HCT116 (cell line): ENCODE data around the gene EFCAB5. TPM values are rescaled to one million over a fixed set of nuclear protein-coding genes. Genes with fewer than 3 reads are reported as not detected.

Experiments
- ATAC-seq: fragments of 200-7000 bp; cut with Tn5 transposase; 2 replicates; pipeline ENCODE4 v1.9.1; 2020; ENCODE audit warnings: mild to moderate bottlenecking, moderate library complexity
- BruUV-seq: library from RNA; stranded (reverse); fragments of 400-500 nt; replicated peaks from 2 replicates; lab custom pipeline; 2021; lab: Mats Ljungman, UMichigan
- CTCF ChIA-PET: fragments of 300-600 bp; sonication (Branson Sonifier 250); formaldehyde crosslinking; loops from one replicate; lab custom pipeline; 2021; ENCODE audit warnings: antibody characterized with exemption; lab: Charles Lee
- POLR2A ChIA-PET: fragments of 300-600, 350-600 bp; sonication (Branson Sonifier 250); formaldehyde crosslinking; loops from one replicate; lab custom pipeline; 2021; ENCODE audit warnings: antibody characterized with exemption; lab: Charles Lee
- RAD21 ChIA-PET, 2 experiments: fragments of 300-600 bp; sonication (Branson Sonifier 250); formaldehyde crosslinking; loops; one replicate each; lab custom pipeline; 2023; ENCODE audit warnings: low total read pairs in 2 of 2; ENCODE audit not compliant: uncharacterized antibody in 2 of 2, unreplicated experiment in 2 of 2, low non-redundant PET in 1 of 2; lab: Charles Lee
- DNase-seq: peaks from one replicate; pipeline ENCODE4 v3.0.0-alpha.2; 2010; ENCODE audit warnings: low read depth, low spot score
- H2AFZ ChIP-seq: fragments of 200-600 bp; shearing (Covaris generic), sonication (generic); 2 replicates; pipeline ENCODE4 v1.6.1; 2017; ENCODE audit warnings: low read depth, mixed run types, mixed read lengths, antibody characterized with exemption, low read length; ENCODE audit not compliant: poor library complexity, severe bottlenecking
- H3K27ac ChIP-seq: 2 replicates; pipeline ENCODE4 v1.5.1; 2012; ENCODE audit warnings: low read depth, low read length
- H3K27me3 ChIP-seq: fragments of 200-600 bp; sonication (generic); 2 replicates; pipeline ENCODE4 v1.6.1; 2016; ENCODE audit warnings: mixed run types, low read length, mixed read lengths; ENCODE audit not compliant: insufficient read depth
- H3K36me3 ChIP-seq, 2 experiments: fragments of 200-500 bp in 1 of 2; fragments of 200-600 bp in 1 of 2; sonication (Bioruptor generic) in 1 of 2; sonication (generic) in 1 of 2; 2 replicates each; pipeline versions ENCODE4 v1.5.1 to v1.6.1; 2014 to 2016; ENCODE audit warnings: low read length in 2 of 2, inconsistent platforms in 1 of 2, mixed read lengths in 1 of 2, mixed run types in 1 of 2; ENCODE audit not compliant: insufficient read depth in 2 of 2, control insufficient read depth in 1 of 2
- H3K4me1 ChIP-seq, 2 experiments: fragments of 200-600 bp in 1 of 2; sonication (generic) in 1 of 2; 2 replicates each; pipeline versions ENCODE4 v1.5.1 to v1.6.1; 2012 to 2017; ENCODE audit warnings: low read length in 2 of 2, inconsistent platforms in 1 of 2, mild to moderate bottlenecking in 1 of 2, mixed read lengths in 1 of 2, mixed run types in 1 of 2, moderate library complexity in 1 of 2; ENCODE audit not compliant: insufficient read depth in 2 of 2, control insufficient read depth in 1 of 2
- H3K4me2 ChIP-seq: fragments of 200-600 bp; sonication (generic); 2 replicates; pipeline ENCODE4 v1.6.1; 2017; ENCODE audit warnings: mixed run types, low read length, mixed read lengths
- H3K4me3 ChIP-seq, 2 experiments: fragments of 200-600 bp in 1 of 2; sonication (generic) in 1 of 2; replicated peaks in 1 of 2; 2 replicates each; pipeline ENCODE4 v1.5.1; 2011 to 2016; ENCODE audit warnings: low read length in 2 of 2, control low read depth in 1 of 2, low read depth in 1 of 2, mild to moderate bottlenecking in 1 of 2, mixed read lengths in 1 of 2, mixed run types in 1 of 2
- H3K79me2 ChIP-seq: fragments of 200-600 bp; sonication (generic); 2 replicates; pipeline ENCODE4 v1.6.1; 2017; ENCODE audit warnings: mild to moderate bottlenecking, mixed run types, low read length, moderate library complexity, mixed read lengths; ENCODE audit not compliant: insufficient read depth
- H3K9ac ChIP-seq: fragments of 200-600 bp; sonication (generic); 2 replicates; pipeline ENCODE4 v1.6.1; 2016; ENCODE audit warnings: low read length, mixed read lengths
- H3K9me2 ChIP-seq: fragments of 200-600 bp; sonication (generic), shearing (Covaris generic); 2 replicates; pipeline ENCODE4 v1.6.1; 2017; ENCODE audit warnings: mixed run types, mild to moderate bottlenecking, moderate library complexity; ENCODE audit not compliant: insufficient read depth
- H3K9me3 ChIP-seq, 2 experiments: fragments of 200-500 bp in 1 of 2; fragments of 200-600 bp in 1 of 2; sonication (Bioruptor generic) in 1 of 2; sonication (generic) in 1 of 2; 2 replicates each; pipeline ENCODE4 v1.6.1; 2014 to 2017; ENCODE audit warnings: low read length in 2 of 2, mixed read lengths in 2 of 2, inconsistent platforms in 1 of 2, low read depth in 1 of 2, mild to moderate bottlenecking in 1 of 2, mixed run types in 1 of 2, moderate library complexity in 1 of 2; ENCODE audit not compliant: control insufficient read depth in 1 of 2, insufficient read depth in 1 of 2
- H4K20me1 ChIP-seq: fragments of 200-600 bp; sonication (generic), shearing (Covaris generic); 2 replicates; pipeline ENCODE4 v1.6.1; 2017; ENCODE audit warnings: mixed run types, mild to moderate bottlenecking, moderate library complexity; ENCODE audit not compliant: insufficient read depth
- EGR1 ChIP-seq: IDR thresholded peaks from 2 replicates; pipeline ENCODE4 v1.6.1; 2012; ENCODE audit warnings: low read depth
- ELF1 ChIP-seq: IDR thresholded peaks from 2 replicates; pipeline ENCODE4 v1.6.1; 2012; ENCODE audit warnings: low read depth, borderline replicate concordance
- EZH2 ChIP-seq: fragments of 200-600 bp; sonication (generic); IDR thresholded peaks from 2 replicates; pipeline ENCODE4 v1.6.1; 2017; ENCODE audit warnings: antibody characterized with exemption, mixed run types
- POLR2A ChIP-seq: IDR thresholded peaks from 2 replicates; pipeline ENCODE4 v1.7.0; 2011; ENCODE audit warnings: borderline replicate concordance; ENCODE audit not compliant: insufficient read depth, insufficient read length; ENCODE audit errors: extremely low read depth
- POLR2AphosphoS5 ChIP-seq: IDR thresholded peaks from 2 replicates; pipeline ENCODE4 v1.6.1; 2011; ENCODE audit warnings: mild to moderate bottlenecking, low read depth, low read length, moderate library complexity
- SIN3A ChIP-seq: IDR thresholded peaks from 2 replicates; pipeline ENCODE4 v1.6.1; 2012; ENCODE audit warnings: low read depth
- YY1 ChIP-seq: IDR thresholded peaks from 2 replicates; pipeline ENCODE4 v1.6.1; 2011; ENCODE audit warnings: low read length, low read depth, moderate library complexity, mild to moderate bottlenecking; ENCODE audit not compliant: insufficient replicate concordance; ENCODE audit errors: extremely low read depth
- ZFX ChIP-seq: fragments of 450-650 bp; IDR thresholded peaks from 2 replicates; pipeline ENCODE4 v1.6.1; 2017
- ZNF274 ChIP-seq: fragments of 200-500 bp; sonication (Bioruptor generic); IDR thresholded peaks from 2 replicates; pipeline ENCODE4 v1.6.1; 2014; ENCODE audit warnings: mild to moderate bottlenecking, low read depth, low read length, inconsistent platforms
- intact Hi-C: fragments of 100-400 bp; cut with micrococcal nuclease; formaldehyde crosslinking; loops from 2 replicates; pipeline ENCODE4 v1.10.0; 2022
- total RNA-seq: library from RNA; stranded (reverse); gene quantifications from one replicate; pipeline ENCODE4 v1.2.1, GENCODE V29; 2021; ENCODE audit not compliant: unreplicated experiment
- TF ChIP-seq, protein P1 (sequence below), 3 experiments: fragments of 200-600 bp in 1 of 3; sonication (generic) in 1 of 3; IDR thresholded peaks in 2 of 3; conservative IDR thresholded peaks in 1 of 3; 2 replicates each; pipeline ENCODE4 v1.5.1; 2012 to 2017; ENCODE audit warnings: low read depth in 2 of 3, low read length in 2 of 3, antibody characterized with exemption in 1 of 3, borderline replicate concordance in 1 of 3, control low read depth in 1 of 3, mild to moderate bottlenecking in 1 of 3, mixed read lengths in 1 of 3, mixed run types in 1 of 3, moderate library complexity in 1 of 3; ENCODE audit not compliant: insufficient read depth in 1 of 3
- TF ChIP-seq, protein P2 (sequence below): IDR thresholded peaks from 2 replicates; pipeline ENCODE4 v1.6.1; 2011; ENCODE audit warnings: mild to moderate bottlenecking, low read length, moderate library complexity; ENCODE audit not compliant: insufficient replicate concordance; ENCODE audit errors: extremely low read depth
- TF ChIP-seq, protein P3 (sequence below): IDR thresholded peaks from 2 replicates; pipeline ENCODE4 v1.6.1; 2012; ENCODE audit warnings: low read depth

The EFCAB5 gene
- total RNA-seq, 1 experiment from 2014 or later, result 0.17 TPM

DNA sequence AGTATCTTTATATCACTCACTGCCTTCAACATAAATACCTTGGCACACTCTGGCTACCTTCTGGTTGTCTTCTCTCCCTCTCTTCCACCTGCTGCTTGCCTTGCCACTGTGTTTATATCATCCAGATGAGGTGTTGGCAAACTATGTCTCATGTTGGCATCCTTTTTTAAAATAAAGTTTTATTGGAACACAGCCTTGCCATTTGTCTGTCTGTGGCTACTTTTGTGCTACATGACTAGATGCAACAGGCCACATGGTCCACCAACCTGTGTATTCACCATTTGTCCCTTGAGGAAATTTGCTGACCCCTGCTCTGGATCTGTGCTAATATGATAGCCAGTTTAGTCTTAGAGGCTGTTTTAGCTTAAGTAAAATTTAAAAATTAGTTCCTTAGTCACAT lies 212.0 kb downstream of the EFCAB5 start (continued):
- TF ChIP-seq ZNF274 (no peak), YY1 (no peak), POLR2A (no peak), POLR2AphosphoS5 (no peak), EGR1 (no peak), ELF1 (no peak), SIN3A (no peak)
- TF ChIP-seq, protein P1, sequence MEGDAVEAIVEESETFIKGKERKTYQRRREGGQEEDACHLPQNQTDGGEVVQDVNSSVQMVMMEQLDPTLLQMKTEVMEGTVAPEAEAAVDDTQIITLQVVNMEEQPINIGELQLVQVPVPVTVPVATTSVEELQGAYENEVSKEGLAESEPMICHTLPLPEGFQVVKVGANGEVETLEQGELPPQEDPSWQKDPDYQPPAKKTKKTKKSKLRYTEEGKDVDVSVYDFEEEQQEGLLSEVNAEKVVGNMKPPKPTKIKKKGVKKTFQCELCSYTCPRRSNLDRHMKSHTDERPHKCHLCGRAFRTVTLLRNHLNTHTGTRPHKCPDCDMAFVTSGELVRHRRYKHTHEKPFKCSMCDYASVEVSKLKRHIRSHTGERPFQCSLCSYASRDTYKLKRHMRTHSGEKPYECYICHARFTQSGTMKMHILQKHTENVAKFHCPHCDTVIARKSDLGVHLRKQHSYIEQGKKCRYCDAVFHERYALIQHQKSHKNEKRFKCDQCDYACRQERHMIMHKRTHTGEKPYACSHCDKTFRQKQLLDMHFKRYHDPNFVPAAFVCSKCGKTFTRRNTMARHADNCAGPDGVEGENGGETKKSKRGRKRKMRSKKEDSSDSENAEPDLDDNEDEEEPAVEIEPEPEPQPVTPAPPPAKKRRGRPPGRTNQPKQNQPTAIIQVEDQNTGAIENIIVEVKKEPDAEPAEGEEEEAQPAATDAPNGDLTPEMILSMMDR (IDR thresholded peaks at IDR 0.05 in 2 of 3, conservative IDR thresholded peaks at IDR 0.05 in 1 of 3; ENCODE audit: borderline replicate concordance in 1 of 3, insufficient read depth in 1 of 3, low read depth in 2 of 3, low read length in 2 of 3), result no peak

DNA sequence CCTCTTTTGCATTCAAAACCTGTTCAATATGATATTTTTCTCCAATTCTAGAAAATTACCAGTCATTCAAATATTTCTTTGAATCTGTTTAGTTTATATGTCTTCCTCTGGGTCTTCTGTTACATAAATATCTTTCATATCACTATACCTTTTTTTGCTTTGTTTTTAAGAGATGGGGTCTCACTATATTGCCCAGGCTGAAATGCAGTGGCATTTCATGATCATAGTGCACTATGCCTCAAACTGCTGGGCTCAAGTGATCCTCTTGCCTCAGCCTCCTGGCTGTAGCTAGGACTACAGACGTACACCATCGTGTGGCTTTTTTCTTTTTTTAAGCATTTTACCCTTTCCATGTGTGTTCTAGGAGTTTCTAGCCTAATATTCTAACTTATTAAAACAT lies 214.0 kb downstream of the EFCAB5 start:
- H3K79me2 ChIP-seq, result peaks cover 100% of the 10 kb centered on the region
- intact Hi-C loops, result no loop called here
- no peaks in the 10 kb centered on the region for H3K9me3 ChIP-seq
- peaks cover 7% of the 10 kb centered on the region for H4K20me1 ChIP-seq
- no peaks in the 10 kb centered on the region for H3K4me1 ChIP-seq
- no peak overlapping the region for H2AFZ ChIP-seq
- H3K36me3 ChIP-seq, result peaks cover 6 to 17% of the 10 kb centered on the region in 2 experiments; a peak in 1 of 4 replicates
- no peaks in the 10 kb centered on the region for H3K9me2 ChIP-seq
- no peak overlapping the region for H3K4me2 ChIP-seq
- H3K9ac ChIP-seq, result no peak overlapping the region
- POLR2A ChIA-PET, result no interaction called here
- TF ChIP-seq YY1 (no peak), POLR2A (no peak), EGR1 (no peak), SIN3A (no peak), ZFX (no peak), POLR2AphosphoS5 (no peak), EZH2 (no peak)
- TF ChIP-seq, protein P2, sequence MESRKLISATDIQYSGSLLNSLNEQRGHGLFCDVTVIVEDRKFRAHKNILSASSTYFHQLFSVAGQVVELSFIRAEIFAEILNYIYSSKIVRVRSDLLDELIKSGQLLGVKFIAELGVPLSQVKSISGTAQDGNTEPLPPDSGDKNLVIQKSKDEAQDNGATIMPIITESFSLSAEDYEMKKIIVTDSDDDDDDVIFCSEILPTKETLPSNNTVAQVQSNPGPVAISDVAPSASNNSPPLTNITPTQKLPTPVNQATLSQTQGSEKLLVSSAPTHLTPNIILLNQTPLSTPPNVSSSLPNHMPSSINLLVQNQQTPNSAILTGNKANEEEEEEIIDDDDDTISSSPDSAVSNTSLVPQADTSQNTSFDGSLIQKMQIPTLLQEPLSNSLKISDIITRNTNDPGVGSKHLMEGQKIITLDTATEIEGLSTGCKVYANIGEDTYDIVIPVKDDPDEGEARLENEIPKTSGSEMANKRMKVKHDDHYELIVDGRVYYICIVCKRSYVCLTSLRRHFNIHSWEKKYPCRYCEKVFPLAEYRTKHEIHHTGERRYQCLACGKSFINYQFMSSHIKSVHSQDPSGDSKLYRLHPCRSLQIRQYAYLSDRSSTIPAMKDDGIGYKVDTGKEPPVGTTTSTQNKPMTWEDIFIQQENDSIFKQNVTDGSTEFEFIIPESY, result no peak
- TF ChIP-seq, protein P3, sequence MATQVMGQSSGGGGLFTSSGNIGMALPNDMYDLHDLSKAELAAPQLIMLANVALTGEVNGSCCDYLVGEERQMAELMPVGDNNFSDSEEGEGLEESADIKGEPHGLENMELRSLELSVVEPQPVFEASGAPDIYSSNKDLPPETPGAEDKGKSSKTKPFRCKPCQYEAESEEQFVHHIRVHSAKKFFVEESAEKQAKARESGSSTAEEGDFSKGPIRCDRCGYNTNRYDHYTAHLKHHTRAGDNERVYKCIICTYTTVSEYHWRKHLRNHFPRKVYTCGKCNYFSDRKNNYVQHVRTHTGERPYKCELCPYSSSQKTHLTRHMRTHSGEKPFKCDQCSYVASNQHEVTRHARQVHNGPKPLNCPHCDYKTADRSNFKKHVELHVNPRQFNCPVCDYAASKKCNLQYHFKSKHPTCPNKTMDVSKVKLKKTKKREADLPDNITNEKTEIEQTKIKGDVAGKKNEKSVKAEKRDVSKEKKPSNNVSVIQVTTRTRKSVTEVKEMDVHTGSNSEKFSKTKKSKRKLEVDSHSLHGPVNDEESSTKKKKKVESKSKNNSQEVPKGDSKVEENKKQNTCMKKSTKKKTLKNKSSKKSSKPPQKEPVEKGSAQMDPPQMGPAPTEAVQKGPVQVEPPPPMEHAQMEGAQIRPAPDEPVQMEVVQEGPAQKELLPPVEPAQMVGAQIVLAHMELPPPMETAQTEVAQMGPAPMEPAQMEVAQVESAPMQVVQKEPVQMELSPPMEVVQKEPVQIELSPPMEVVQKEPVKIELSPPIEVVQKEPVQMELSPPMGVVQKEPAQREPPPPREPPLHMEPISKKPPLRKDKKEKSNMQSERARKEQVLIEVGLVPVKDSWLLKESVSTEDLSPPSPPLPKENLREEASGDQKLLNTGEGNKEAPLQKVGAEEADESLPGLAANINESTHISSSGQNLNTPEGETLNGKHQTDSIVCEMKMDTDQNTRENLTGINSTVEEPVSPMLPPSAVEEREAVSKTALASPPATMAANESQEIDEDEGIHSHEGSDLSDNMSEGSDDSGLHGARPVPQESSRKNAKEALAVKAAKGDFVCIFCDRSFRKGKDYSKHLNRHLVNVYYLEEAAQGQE, result no peak
- TF ChIP-seq, protein P1 (IDR thresholded peaks at IDR 0.05 in 2 of 3, conservative IDR thresholded peaks at IDR 0.05 in 1 of 3; ENCODE audit: borderline replicate concordance in 1 of 3, insufficient read depth in 1 of 3, low read depth in 2 of 3, low read length in 2 of 3), result no peak
- ATAC-seq, result no peak
- CTCF ChIA-PET, result no interaction called here
- BruUV-seq, result no TSS peak
- DNase-seq, result no peak
- RAD21 ChIA-PET, result no interaction called here
- H3K4me3 ChIP-seq, result no peak overlapping the region
- H3K27ac ChIP-seq, result no peak overlapping the region
- no peaks in the 10 kb centered on the region for H3K27me3 ChIP-seq
